K562 (cell line): ENCODE data around the gene UBE2V1. TPM values are rescaled to one million over a fixed set of nuclear protein-coding genes. Genes with fewer than 3 reads are reported as not detected.

Source experiments
- ATF3 ChIP-seq, 2 experiments: fragments of 450-650 bp in 1 of 2; sonication (generic) in 1 of 2; formaldehyde crosslinking in 1 of 2; IDR thresholded peaks in 1 of 2; conservative IDR thresholded peaks in 1 of 2; 2 replicates each; pipeline versions ENCODE4 v1.6.1 to v1.8.1; 2016 to 2023; ENCODE audit warnings: mild to moderate bottlenecking in 2 of 2, moderate library complexity in 2 of 2, inconsistent platforms in 1 of 2, missing genetic modification reagents in 1 of 2
- RAD21 ChIP-seq, 2 experiments: fragments of 250-450 bp in 1 of 2; fragments of 450-650 bp in 1 of 2; sonication (Bioruptor Pico) in 1 of 2; formaldehyde crosslinking in 1 of 2; IDR thresholded peaks in 1 of 2; conservative IDR thresholded peaks in 1 of 2; 2 replicates each; pipeline versions ENCODE4 v1.4.0 to v1.8.0; 2020 to 2022; ENCODE audit warnings: mild to moderate bottlenecking in 2 of 2, moderate library complexity in 1 of 2
- RAD51 ChIP-seq: fragments of 450-650 bp; IDR thresholded peaks from 2 replicates; pipeline ENCODE4 v1.7.1; 2016; ENCODE audit warnings: low read depth, mild to moderate bottlenecking, borderline replicate concordance
- RERE ChIP-seq: sonication (generic); formaldehyde crosslinking; IDR thresholded peaks from 2 replicates; pipeline ENCODE4 v1.8.0; 2023; ENCODE audit warnings: missing genetic modification reagents, mild to moderate bottlenecking, borderline replicate concordance
- SIN3A ChIP-seq, 2 experiments: fragments of 150-350 bp in 1 of 2; IDR thresholded peaks; 2 replicates each; pipeline ENCODE4 v1.6.1; 2011 to 2016; ENCODE audit warnings: borderline replicate concordance in 2 of 2, low read depth in 2 of 2, low read length in 2 of 2, mild to moderate bottlenecking in 2 of 2, moderate library complexity in 2 of 2; ENCODE audit not compliant: control insufficient read depth in 1 of 2
- ZNF655 ChIP-seq: fragments of 250-450 bp; sonication (Bioruptor Pico); IDR thresholded peaks from 2 replicates; pipeline ENCODE4 v1.5.0; 2021
- polyA plus RNA-seq, 8 experiments: library from polyadenylated mRNA; depleted of rRNA in 4 of 8; stranded (reverse) in 5 of 8; unstranded in 3 of 8; fragments of >200 nt; fragmentation: Nextera tagmentation in 2 of 8; fragmentation: Illumina TruSeq in 1 of 8; extraction: Ambion mirVana in 2 of 8; extraction: Trizol in 1 of 8; gene quantifications; 2 replicates each; pipeline versions ENCODE4 v1.2.1 to v1.2.3, GENCODE V29; 2011 to 2014; ENCODE audit warnings: inconsistent platforms in 1 of 8, missing spikeins in 1 of 8
- total RNA-seq, 7 experiments: library from RNA; depleted of rRNA in 6 of 7; stranded (reverse); fragments of >200 nt in 6 of 7; fragmentation: Illumina TruSeq in 2 of 7; extraction: Trizol in 2 of 7; gene quantifications; 2 replicates each; pipeline versions ENCODE4 v1.2.1 to v1.2.3, GENCODE V29; 2011 to 2021; ENCODE audit warnings: low replicate concordance in 1 of 7
- TF ChIP-seq, protein P1 (sequence below), 3 experiments: IDR thresholded peaks in 2 of 3; conservative IDR thresholded peaks in 1 of 3; 2 replicates each; pipeline ENCODE4 v1.5.1; 2011 to 2012; ENCODE audit warnings: low read length in 3 of 3, mild to moderate bottlenecking in 3 of 3, control low read depth in 2 of 3, improper control_type of control experiment in 1 of 3, inconsistent platforms in 1 of 3, low read depth in 1 of 3, mixed read lengths in 1 of 3, moderate library complexity in 1 of 3; ENCODE audit not compliant: insufficient read depth in 2 of 3
- TF ChIP-seq, protein P2 (sequence below): fragments of 450-650 bp; formaldehyde crosslinking; IDR thresholded peaks from 2 replicates; pipeline ENCODE4 v1.4.0; 2022; ENCODE audit warnings: missing genetic modification characterization
- TF ChIP-seq, protein P3 (sequence below): sonication (generic); formaldehyde crosslinking; IDR thresholded peaks from 2 replicates; pipeline ENCODE4 v1.8.1; 2023; ENCODE audit warnings: mild to moderate bottlenecking, missing genetic modification reagents

The UBE2V1 gene
- total and polyA plus RNA-seq, 9 of the 15 experiments (the other 6 are each of a cell fraction or from before 2014, with no cell fraction given): 93.0 to 357 (median 119) TPM

DNA sequence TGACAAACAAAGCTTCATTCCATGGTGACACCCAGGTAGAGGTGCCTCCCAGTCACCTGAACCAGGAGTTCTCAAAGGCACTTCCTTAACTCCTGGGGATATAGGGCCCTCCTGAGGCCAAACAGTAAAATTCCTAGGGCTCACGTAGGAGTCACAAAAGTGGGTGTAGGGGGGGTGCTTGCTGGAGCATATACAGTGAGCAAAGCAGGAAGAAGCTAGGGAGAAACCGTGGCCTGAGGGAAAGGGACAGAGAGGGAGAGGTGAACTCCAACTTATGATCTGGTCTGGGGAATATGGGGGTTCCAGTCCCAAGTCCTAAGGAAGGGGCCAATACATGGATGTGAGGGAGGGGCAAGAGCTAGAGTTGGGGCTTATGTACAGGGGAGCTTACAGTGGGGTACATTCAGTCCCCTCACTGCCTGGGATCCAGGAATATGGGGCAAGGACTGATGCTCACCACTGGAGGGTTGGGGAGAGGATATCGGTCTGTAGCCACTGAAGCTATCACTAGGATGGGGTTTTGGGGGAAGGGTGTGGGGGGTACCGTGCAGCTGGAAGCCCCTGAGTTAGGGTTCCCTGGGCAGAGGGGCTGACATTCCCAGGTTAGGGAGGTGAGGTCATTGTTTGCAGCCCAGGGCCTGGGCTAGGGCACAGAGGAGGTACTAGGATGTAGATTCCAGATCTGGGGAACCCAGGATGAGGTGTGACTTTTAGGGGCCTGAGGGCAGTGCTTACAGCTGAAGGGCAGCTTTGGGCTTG, 39.6 kb upstream of the UBE2V1 start (continued):
- TF ChIP-seq RERE: no peak
- TF ChIP-seq RAD51: no peak
- TF ChIP-seq, protein P1, sequence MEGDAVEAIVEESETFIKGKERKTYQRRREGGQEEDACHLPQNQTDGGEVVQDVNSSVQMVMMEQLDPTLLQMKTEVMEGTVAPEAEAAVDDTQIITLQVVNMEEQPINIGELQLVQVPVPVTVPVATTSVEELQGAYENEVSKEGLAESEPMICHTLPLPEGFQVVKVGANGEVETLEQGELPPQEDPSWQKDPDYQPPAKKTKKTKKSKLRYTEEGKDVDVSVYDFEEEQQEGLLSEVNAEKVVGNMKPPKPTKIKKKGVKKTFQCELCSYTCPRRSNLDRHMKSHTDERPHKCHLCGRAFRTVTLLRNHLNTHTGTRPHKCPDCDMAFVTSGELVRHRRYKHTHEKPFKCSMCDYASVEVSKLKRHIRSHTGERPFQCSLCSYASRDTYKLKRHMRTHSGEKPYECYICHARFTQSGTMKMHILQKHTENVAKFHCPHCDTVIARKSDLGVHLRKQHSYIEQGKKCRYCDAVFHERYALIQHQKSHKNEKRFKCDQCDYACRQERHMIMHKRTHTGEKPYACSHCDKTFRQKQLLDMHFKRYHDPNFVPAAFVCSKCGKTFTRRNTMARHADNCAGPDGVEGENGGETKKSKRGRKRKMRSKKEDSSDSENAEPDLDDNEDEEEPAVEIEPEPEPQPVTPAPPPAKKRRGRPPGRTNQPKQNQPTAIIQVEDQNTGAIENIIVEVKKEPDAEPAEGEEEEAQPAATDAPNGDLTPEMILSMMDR (IDR thresholded peaks at IDR 0.05 in 2 of 3, conservative IDR thresholded peaks at IDR 0.05 in 1 of 3; ENCODE audit: insufficient read depth in 2 of 3, low read depth in 1 of 3, low read length in 3 of 3): peak; percentile 26 to 41 (median 27); a peak in 2 of 6 replicates
- TF ChIP-seq ATF3 (IDR thresholded peaks at IDR 0.05): peak; percentile 17; the same call in 1 of the 2 replicates
- TF ChIP-seq ATF3 (CRISPR knock-in tag; conservative IDR thresholded peaks at IDR 0.05): no peak
- TF ChIP-seq, protein P2, sequence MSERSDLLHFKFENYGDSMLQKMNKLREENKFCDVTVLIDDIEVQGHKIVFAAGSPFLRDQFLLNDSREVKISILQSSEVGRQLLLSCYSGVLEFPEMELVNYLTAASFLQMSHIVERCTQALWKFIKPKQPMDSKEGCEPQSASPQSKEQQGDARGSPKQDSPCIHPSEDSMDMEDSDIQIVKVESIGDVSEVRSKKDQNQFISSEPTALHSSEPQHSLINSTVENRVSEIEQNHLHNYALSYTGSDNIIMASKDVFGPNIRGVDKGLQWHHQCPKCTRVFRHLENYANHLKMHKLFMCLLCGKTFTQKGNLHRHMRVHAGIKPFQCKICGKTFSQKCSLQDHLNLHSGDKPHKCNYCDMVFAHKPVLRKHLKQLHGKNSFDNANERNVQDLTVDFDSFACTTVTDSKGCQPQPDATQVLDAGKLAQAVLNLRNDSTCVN (CRISPR knock-in tag): 0 out of 2 replicates have a peak, but pooled peaks have one; percentile 66
- TF ChIP-seq SIN3A (IDR thresholded peaks at IDR 0.05; ENCODE audit: borderline replicate concordance in 2 of 2, control insufficient read depth in 1 of 2, low read depth in 2 of 2, low read length in 2 of 2): no peak
- TF ChIP-seq ZNF655 (CRISPR knock-in tag): no peak
- TF ChIP-seq, protein P3, sequence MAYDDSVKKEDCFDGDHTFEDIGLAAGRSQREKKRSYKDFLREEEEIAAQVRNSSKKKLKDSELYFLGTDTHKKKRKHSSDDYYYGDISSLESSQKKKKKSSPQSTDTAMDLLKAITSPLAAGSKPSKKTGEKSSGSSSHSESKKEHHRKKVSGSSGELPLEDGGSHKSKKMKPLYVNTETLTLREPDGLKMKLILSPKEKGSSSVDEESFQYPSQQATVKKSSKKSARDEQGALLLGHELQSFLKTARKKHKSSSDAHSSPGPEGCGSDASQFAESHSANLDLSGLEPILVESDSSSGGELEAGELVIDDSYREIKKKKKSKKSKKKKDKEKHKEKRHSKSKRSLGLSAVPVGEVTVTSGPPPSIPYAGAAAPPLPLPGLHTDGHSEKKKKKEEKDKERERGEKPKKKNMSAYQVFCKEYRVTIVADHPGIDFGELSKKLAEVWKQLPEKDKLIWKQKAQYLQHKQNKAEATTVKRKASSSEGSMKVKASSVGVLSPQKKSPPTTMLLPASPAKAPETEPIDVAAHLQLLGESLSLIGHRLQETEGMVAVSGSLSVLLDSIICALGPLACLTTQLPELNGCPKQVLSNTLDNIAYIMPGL: 0 out of 2 replicates have a peak, but pooled peaks have one; percentile 7
- TF ChIP-seq RAD21 (CRISPR knock-in tag; conservative IDR thresholded peaks at IDR 0.05 in 1 of 2, IDR thresholded peaks at IDR 0.05 in 1 of 2): peak in 1 of 2 experiments; percentile 30; a peak in 1 of 4 replicates
